Measurements from ENCODE around the gene MYMK.
A peak's percentile ranks its signal among the peaks of the same experiment; 100 is the strongest.

Gene MYMK

GRCh38 chr9:133485531-133486260, 39.1 kb downstream of the MYMK start:
- Histone ChIP-seq H4K20me1 (no peaks in the 10 kb centered on the region), H3K9me3 (replicated peaks in 1 of 11) (no peaks in the 10 kb centered on the region), H3K4me1 (peaks cover 28 to 45% (median 35%) of the 10 kb centered on the region in 10 experiments), H3K36me3 (no peaks in the 10 kb centered on the region), H3K4me3 (peak overlapping the region in 2 of 10 experiments; percentile 4 to 21; a peak in 3 of 20 replicates), H3K9ac (peak overlapping the region; percentile 3 to 53 (median 27); a peak in 11 of 22 replicates), H3K4me2 (peak overlapping the region; percentile 41 to 85 (median 77)), H3K27ac (peak overlapping the region in 7 of 11 experiments; percentile 8 to 59 (median 30); a peak in 9 of 22 replicates), H3K27me3 (no peaks in the 10 kb centered on the region; a peak in 1 of 22 replicates)
- TF ChIP-seq Cebpa-rat (IDR thresholded peaks at IDR 0.05) = no peak

- no peak overlapping the region for H3K4me3 ChIP-seq
- no peaks in the 10 kb centered on the region for H3K9me3 ChIP-seq (replicated peaks in 1 of 11)
- H3K27ac ChIP-seq = no peak overlapping the region
- no peaks in the 10 kb centered on the region for H3K36me3 ChIP-seq
- H3K9ac ChIP-seq = peak overlapping the region in 9 of 11 experiments; percentile 5 to 53 (median 26); a peak in 8 of 22 replicates
- H3K4me1 ChIP-seq = peaks cover 29 to 47% (median 37%) of the 10 kb centered on the region in 10 experiments
- peak overlapping the region; percentile 41 to 85 (median 77) for H3K4me2 ChIP-seq
- TF ChIP-seq Cebpa-rat (IDR thresholded peaks at IDR 0.05) = no peak
- no peaks in the 10 kb centered on the region; a peak in 1 of 22 replicates for H3K27me3 ChIP-seq
- no peaks in the 10 kb centered on the region for H4K20me1 ChIP-seq
Measured at GRCh38 chr9:133484671-133485437, 39.9 kb downstream of the MYMK start.

- no peaks in the 10 kb centered on the region for H3K36me3 ChIP-seq
- H3K27me3 ChIP-seq = no peaks in the 10 kb centered on the region; a peak in 1 of 22 replicates
- peaks cover 0 to under 1% (median 0%) of the 10 kb centered on the region in 11 experiments; a peak in 1 of 22 replicates for H4K20me1 ChIP-seq
- no peak for TF ChIP-seq Cebpa-rat (IDR thresholded peaks at IDR 0.05)
- H3K4me3 ChIP-seq = no peak overlapping the region
- no peak overlapping the region for H3K9ac ChIP-seq
- H3K27ac ChIP-seq = no peak overlapping the region
- H3K4me1 ChIP-seq = peaks cover 36 to 52% (median 47%) of the 10 kb centered on the region in 10 experiments
- H3K9me3 ChIP-seq (replicated peaks in 1 of 11) = no peaks in the 10 kb centered on the region
- no peak overlapping the region for H3K4me2 ChIP-seq
Measured at GRCh38 chr9:133483611-133484010, 41.1 kb downstream of the MYMK start.

- H3K4me1 ChIP-seq = peaks cover 44 to 62% (median 56%) of the 10 kb centered on the region in 10 experiments
- no peak for TF ChIP-seq Cebpa-rat (IDR thresholded peaks at IDR 0.05)
Measured at GRCh38 chr9:133478851-133479711, 45.7 kb downstream of the MYMK start, which contains the start of gene SLC2A6. Gene SLC2A6 (minus strand): TSS chr9:133479099. CDS start chr9:133479059, 40 bp downstream.

GRCh38 chr9:133477992-133478850, 46.5 kb downstream of the MYMK start:
- Histone ChIP-seq H3K4me1 (peaks cover 49 to 68% (median 62%) of the 10 kb centered on the region in 10 experiments), H4K20me1 (peaks cover 0 to 51% (median 45%) of the 10 kb centered on the region in 11 experiments; a peak in 18 of 22 replicates), H3K4me3 (peak overlapping the region; percentile 55 to 78 (median 66)), H3K27ac (peak overlapping the region in 10 of 11 experiments; percentile 57 to 74 (median 70); a peak in 19 of 22 replicates), H3K36me3 (peaks cover 0 to 41% (median 23%) of the 10 kb centered on the region in 11 experiments; a peak in 18 of 22 replicates), H3K4me2 (peak overlapping the region; percentile 90 to 100 (median 98)), H3K9me3 (replicated peaks in 1 of 11) (no peaks in the 10 kb centered on the region), H3K9ac (peak overlapping the region; percentile 66 to 82 (median 79); a peak in 21 of 22 replicates), H3K27me3 (no peaks in the 10 kb centered on the region)
- TF ChIP-seq Cebpa-rat (IDR thresholded peaks at IDR 0.05) = no peak

More at GRCh38 chr9:133478851-133479711, 45.7 kb downstream of the MYMK start, which contains the start of gene SLC2A6:
- Histone ChIP-seq H4K20me1 (peaks cover 0 to 45% (median 36%) of the 10 kb centered on the region in 11 experiments; a peak in 18 of 22 replicates), H3K9ac (peak within 1 kb of the TSS; percentile 66 to 82 (median 79); a peak in 21 of 22 replicates), H3K27me3 (no peaks in the 10 kb centered on the region; a peak in 1 of 22 replicates), H3K4me2 (peak within 1 kb of the TSS; percentile 90 to 100 (median 98)), H3K4me3 (peak within 1 kb of the TSS; percentile 55 to 78 (median 66)), H3K36me3 (peaks cover 0 to 32% (median 14%) of the 10 kb centered on the region in 11 experiments; a peak in 13 of 22 replicates), H3K9me3 (replicated peaks in 1 of 11) (no peaks in the 10 kb centered on the region), H3K27ac (peak within 1 kb of the TSS in 10 of 11 experiments; percentile 57 to 74 (median 70); a peak in 19 of 22 replicates)

- H3K4me2 ChIP-seq = peak overlapping the region; percentile 90 to 100 (median 98)
- peak overlapping the region in 7 of 10 experiments; percentile 55 to 78 (median 67); a peak in 11 of 20 replicates for H3K4me3 ChIP-seq
- H4K20me1 ChIP-seq = peaks cover 0 to 59% (median 46%) of the 10 kb centered on the region in 11 experiments; a peak in 18 of 22 replicates
- TF ChIP-seq Cebpa-rat (IDR thresholded peaks at IDR 0.05) = no peak
- peaks cover 0 to 48% (median 31%) of the 10 kb centered on the region in 11 experiments; a peak in 18 of 22 replicates for H3K36me3 ChIP-seq
- H3K9ac ChIP-seq = peak overlapping the region in 6 of 11 experiments; percentile 9 to 81 (median 78); a peak in 5 of 22 replicates
- peak overlapping the region in 1 of 11 experiments; percentile 73; a peak in 2 of 22 replicates for H3K27ac ChIP-seq
- peaks cover 49 to 69% (median 63%) of the 10 kb centered on the region in 10 experiments for H3K4me1 ChIP-seq
- no peaks in the 10 kb centered on the region for H3K27me3 ChIP-seq
- H3K9me3 ChIP-seq (replicated peaks in 1 of 11) = no peaks in the 10 kb centered on the region
Measured at GRCh38 chr9:133477461-133477860, 47.3 kb downstream of the MYMK start.

GRCh38 chr9:133476941-133477340, 47.8 kb downstream of the MYMK start:
- peak overlapping the region in 2 of 11 experiments; percentile 19 to 73; a peak in 1 of 22 replicates for H3K27ac ChIP-seq
- H3K4me3 ChIP-seq = peak overlapping the region in 3 of 10 experiments; percentile 63 to 78 (median 77); a peak in 4 of 20 replicates
- H4K20me1 ChIP-seq = peaks cover 0 to 64% (median 46%) of the 10 kb centered on the region in 11 experiments; a peak in 18 of 22 replicates
- H3K27me3 ChIP-seq = no peaks in the 10 kb centered on the region
- H3K4me2 ChIP-seq = peak overlapping the region; percentile 10 to 100 (median 97); a peak in 13 of 22 replicates
- H3K4me1 ChIP-seq = peaks cover 49 to 69% (median 63%) of the 10 kb centered on the region in 10 experiments
- no peaks in the 10 kb centered on the region for H3K9me3 ChIP-seq (replicated peaks in 1 of 11)
- H3K9ac ChIP-seq = peak overlapping the region in 2 of 11 experiments; percentile 13 to 81; a peak in 2 of 22 replicates
- H3K36me3 ChIP-seq = peaks cover 0 to 53% (median 36%) of the 10 kb centered on the region in 11 experiments; a peak in 20 of 22 replicates
- TF ChIP-seq Cebpa-rat (IDR thresholded peaks at IDR 0.05) = no peak

Measured in BLaER1 treated with 17β-estradiol and CSF1 and Interleukin-3, amounts not matched to agents 10 nM and 100 nM (cell line).